Measurements from ENCODE around the gene SMARCD3.

GRCh38 chr7:151255390-151255789 lies 6.9 kb upstream of the SMARCD3 start:
- no peak for TF ChIP-seq BHLHE40 (IDR thresholded peaks at IDR 0.05; ENCODE audit: borderline replicate concordance)
- TF ChIP-seq, protein P1, sequence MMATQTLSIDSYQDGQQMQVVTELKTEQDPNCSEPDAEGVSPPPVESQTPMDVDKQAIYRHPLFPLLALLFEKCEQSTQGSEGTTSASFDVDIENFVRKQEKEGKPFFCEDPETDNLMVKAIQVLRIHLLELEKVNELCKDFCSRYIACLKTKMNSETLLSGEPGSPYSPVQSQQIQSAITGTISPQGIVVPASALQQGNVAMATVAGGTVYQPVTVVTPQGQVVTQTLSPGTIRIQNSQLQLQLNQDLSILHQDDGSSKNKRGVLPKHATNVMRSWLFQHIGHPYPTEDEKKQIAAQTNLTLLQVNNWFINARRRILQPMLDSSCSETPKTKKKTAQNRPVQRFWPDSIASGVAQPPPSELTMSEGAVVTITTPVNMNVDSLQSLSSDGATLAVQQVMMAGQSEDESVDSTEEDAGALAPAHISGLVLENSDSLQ (IDR thresholded peaks at IDR 0.05): no peak
- TF ChIP-seq SP1 (IDR thresholded peaks at IDR 0.05): no peak
- TF ChIP-seq ZNF384 (IDR thresholded peaks at IDR 0.05): no peak

Data from HEK293T (cell line).